Peyer's patch (tissue), 4 donors: ENCODE results near the gene RPL29. TPM values are rescaled to one million over a fixed set of nuclear protein-coding genes. Genes with fewer than 3 reads are reported as not detected.

ENCODE experiments used
- DNase-seq, 3 donors: peaks; one replicate each; pipeline ENCODE4 v3.0.0-alpha.2; 2017 to 2019
- H3K27ac ChIP-seq, 4 donors: fragments of 200-600 bp; sonication (generic); one replicate each; pipeline ENCODE4 v1.5.1; 2016 to 2019
- H3K27me3 ChIP-seq, 2 donors: fragments of 200-600 bp; sonication (generic); one replicate each; pipeline ENCODE4 v1.5.1; 2019
- H3K36me3 ChIP-seq, 3 donors: fragments of 200-600 bp; sonication (generic); one replicate each; pipeline ENCODE4 v1.5.1; 2016 to 2019
- H3K4me1 ChIP-seq, 4 donors: fragments of 200-600 bp; sonication (generic); one replicate each; pipeline ENCODE4 v1.5.1; 2016 to 2019
- H3K4me3 ChIP-seq, 4 donors: fragments of 200-600 bp; sonication (generic); 1 replicate in 3 of 4; 2 replicates in 1 of 4; pipeline ENCODE4 v1.5.1; 2016 to 2019; ENCODE audit warnings: mild to moderate bottlenecking in 1 of 4
- H3K9me3 ChIP-seq, 4 donors: fragments of 200-600 bp; sonication (generic); one replicate each; pipeline ENCODE4 v1.5.1; 2016 to 2019; ENCODE audit warnings: mild to moderate bottlenecking in 1 of 4
- CTCF ChIP-seq, 6 experiments: fragments of 450-650 bp in 4 of 6; fragments of 200-600 bp in 2 of 6; sonication (generic) in 1 of 6; IDR thresholded peaks; one replicate each; pipeline ENCODE4 v1.5.1; 2017 to 2019; ENCODE audit warnings: antibody characterized with exemption in 6 of 6, mild to moderate bottlenecking in 3 of 6, moderate library complexity in 1 of 6
- POLR2A ChIP-seq, 2 donors: fragments of 450-650 bp; IDR thresholded peaks; one replicate each; pipeline ENCODE4 v1.5.1; 2017; ENCODE audit warnings: antibody characterized with exemption in 2 of 2, mild to moderate bottlenecking in 2 of 2, moderate library complexity in 2 of 2
- total RNA-seq, 4 donors: library from RNA; depleted of rRNA; stranded (reverse); fragments of >200 nt; gene quantifications; one replicate each; pipeline ENCODE4 v1.1.0, GENCODE V29; 2016

RPL29 gene
- total RNA-seq, 4 donors from 2014 or later: 643 to 841 (median 711) TPM

GRCh38 chr3:51950899-51951298 is 44.8 kb downstream of the RPL29 start:
- Histone ChIP-seq H3K4me3 (no peak overlapping the region), H3K27ac (no peak overlapping the region), H3K27me3 (no peaks in the 10 kb centered on the region), H3K9me3 (peaks cover 0 to 6% (median 0%) of the 10 kb centered on the region in 4 donors), H3K4me1 (peaks cover 0 to 7% (median 2%) of the 10 kb centered on the region in 4 donors), H3K36me3 (peaks cover 0 to 11% (median 0%) of the 10 kb centered on the region in 3 donors)
- TF ChIP-seq POLR2A (IDR thresholded peaks at IDR 0.05) (no peak), CTCF (IDR thresholded peaks at IDR 0.05) (no peak)
- DNase-seq: no peak

- H3K4me1 ChIP-seq: no peaks in the 10 kb centered on the region
- TF ChIP-seq POLR2A (IDR thresholded peaks at IDR 0.05): no peak
- no peak for TF ChIP-seq CTCF (IDR thresholded peaks at IDR 0.05)
- peak in 1 of 3 donors; percentile 15 for DNase-seq
- no peaks in the 10 kb centered on the region for H3K9me3 ChIP-seq
- no peaks in the 10 kb centered on the region for H3K27me3 ChIP-seq
- H3K27ac ChIP-seq: no peak overlapping the region
- peaks cover 0 to 15% (median 0%) of the 10 kb centered on the region in 3 donors for H3K36me3 ChIP-seq
- no peak overlapping the region for H3K4me3 ChIP-seq
Measured at GRCh38 chr3:51949121-51949520, 46.6 kb downstream of the RPL29 start.

- Histone ChIP-seq H3K9me3 (no peaks in the 10 kb centered on the region), H3K4me1 (peaks cover 0 to 5% (median 2%) of the 10 kb centered on the region in 4 donors), H3K27ac (no peak overlapping the region), H3K36me3 (peaks cover 0 to 15% (median 0%) of the 10 kb centered on the region in 3 donors), H3K4me3 (no peak overlapping the region), H3K27me3 (no peaks in the 10 kb centered on the region)
- no peak for TF ChIP-seq CTCF (IDR thresholded peaks at IDR 0.05)
- TF ChIP-seq POLR2A (IDR thresholded peaks at IDR 0.05): no peak
- DNase-seq: peak in 1 of 3 donors; percentile 39
Measured at GRCh38 chr3:51948016-51948580, 47.6 kb downstream of the RPL29 start.

- Histone ChIP-seq H3K4me3 (no peak overlapping the region), H3K9me3 (no peaks in the 10 kb centered on the region), H3K36me3 (peaks cover 0 to 15% (median 0%) of the 10 kb centered on the region in 3 donors), H3K4me1 (peaks cover 0 to 12% (median 10%) of the 10 kb centered on the region in 4 donors), H3K27ac (no peak overlapping the region), H3K27me3 (no peaks in the 10 kb centered on the region)
- TF ChIP-seq CTCF (IDR thresholded peaks at IDR 0.05) (no peak), POLR2A (IDR thresholded peaks at IDR 0.05) (no peak)
- DNase-seq: no peak
Measured at GRCh38 chr3:51947215-51947900, 48.3 kb downstream of the RPL29 start.

- DNase-seq: no peak
- Histone ChIP-seq H3K27me3 (no peaks in the 10 kb centered on the region), H3K36me3 (peaks cover 0 to 15% (median 0%) of the 10 kb centered on the region in 3 donors), H3K9me3 (no peaks in the 10 kb centered on the region), H3K27ac (no peak overlapping the region), H3K4me3 (no peak overlapping the region), H3K4me1 (peaks cover 0 to 13% (median 11%) of the 10 kb centered on the region in 4 donors)
- no peak for TF ChIP-seq POLR2A (IDR thresholded peaks at IDR 0.05)
Measured at GRCh38 chr3:51946796-51947195, 48.9 kb downstream of the RPL29 start.
